ENCODE results near the gene PPP1R12A. TPM values are rescaled to one million over a fixed set of nuclear protein-coding genes. Genes with fewer than 3 reads are reported as not detected.
"Not testable (repeated sequence)": the region's sequence is repeated elsewhere in the genome, so short reads cannot be mapped to it uniquely, and the experiment has no call there.

The PPP1R12A gene
- total RNA-seq, 1 donor from 2014 or later: 86.7 TPM

DNA sequence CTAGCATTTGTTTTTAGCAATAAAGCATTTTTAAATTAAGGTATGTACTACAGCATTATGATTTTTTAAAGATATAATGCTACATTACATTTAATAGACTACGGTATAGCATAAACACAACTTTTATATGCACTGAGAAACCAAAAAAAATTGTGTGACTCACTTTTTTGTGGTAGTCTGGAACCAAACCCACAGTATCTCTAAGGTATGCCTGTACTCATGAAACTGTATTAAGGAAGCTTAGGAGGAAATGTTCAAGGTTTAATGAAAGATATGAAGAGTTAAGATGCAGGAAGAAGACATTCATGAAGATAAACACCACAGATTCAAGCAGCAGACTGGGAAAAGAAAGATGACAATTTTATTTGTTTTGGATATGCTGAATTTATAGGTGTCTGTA, 51.7 kb downstream of the PPP1R12A start:
- no peak overlapping the region for H3K27ac Mint-ChIP-seq
- H3K27me3 ChIP-seq: no peaks in the 10 kb centered on the region
- no peak overlapping the region for H3K4me2 ChIP-seq
- peaks cover 4% of the 10 kb centered on the region for H3F3A ChIP-seq (ENCODE audit: low read depth)
- peaks cover 4% of the 10 kb centered on the region for H4K20me1 ChIP-seq (ENCODE audit: low read depth)
- no peak overlapping the region for H3K4me3 Mint-ChIP-seq
- H3K79me2 ChIP-seq (ENCODE audit: low read depth): peaks cover 98% of the 10 kb centered on the region
- H3K4me3 ChIP-seq: no peak overlapping the region
- no peaks in the 10 kb centered on the region for H3K27me3 Mint-ChIP-seq (ENCODE audit: insufficient read depth, low read depth)
- H3K9me3 ChIP-seq (ENCODE audit: low read depth): no peaks in the 10 kb centered on the region
- no peaks in the 10 kb centered on the region for H3K36me3 ChIP-seq
- no peak overlapping the region for H3K27ac ChIP-seq
- H3K9ac ChIP-seq: no peak overlapping the region
- TF ChIP-seq EZH2 (IDR thresholded peaks at IDR 0.05) (no peak), CTCF (IDR thresholded peaks at IDR 0.05) (no peak), EZH2phosphoT487 (IDR thresholded peaks at IDR 0.05) (no peak)
- H2AFZ ChIP-seq (replicated peaks): no peak overlapping the region
- no peaks in the 10 kb centered on the region for H3K4me1 ChIP-seq
- H3K4me1 Mint-ChIP-seq: no peaks in the 10 kb centered on the region
- DNase-seq (ENCODE audit: low spot score): no peak
- peaks cover 17% of the 10 kb centered on the region for H3K9me3 Mint-ChIP-seq
- peaks cover 37% of the 10 kb centered on the region for H3K36me3 Mint-ChIP-seq

GRCh38 chr12:79881351-79881750, 53.5 kb downstream of the PPP1R12A start:
- H3K4me1 Mint-ChIP-seq: no peaks in the 10 kb centered on the region
- H3K4me3 Mint-ChIP-seq: no peak overlapping the region
- H3K4me1 ChIP-seq: no peaks in the 10 kb centered on the region
- DNase-seq (ENCODE audit: low spot score): no peak
- H3F3A ChIP-seq (ENCODE audit: low read depth): peaks cover 4% of the 10 kb centered on the region
- no peak overlapping the region for H3K9ac ChIP-seq
- H3K4me2 ChIP-seq: no peak overlapping the region
- H3K79me2 ChIP-seq (ENCODE audit: low read depth): peaks cover 91% of the 10 kb centered on the region
- H3K9me3 ChIP-seq (ENCODE audit: low read depth): no peaks in the 10 kb centered on the region
- H3K27ac ChIP-seq: no peak overlapping the region
- TF ChIP-seq CTCF (IDR thresholded peaks at IDR 0.05): no peak
- no peak for TF ChIP-seq EZH2 (IDR thresholded peaks at IDR 0.05)
- TF ChIP-seq EZH2phosphoT487 (IDR thresholded peaks at IDR 0.05): no peak
- no peaks in the 10 kb centered on the region for H3K36me3 ChIP-seq
- H3K9me3 Mint-ChIP-seq: peaks cover 17% of the 10 kb centered on the region
- no peak overlapping the region for H3K27ac Mint-ChIP-seq
- H3K36me3 Mint-ChIP-seq: peaks cover 38% of the 10 kb centered on the region
- no peaks in the 10 kb centered on the region for H3K27me3 ChIP-seq
- no peak overlapping the region for H3K4me3 ChIP-seq
- no peaks in the 10 kb centered on the region for H3K27me3 Mint-ChIP-seq (ENCODE audit: insufficient read depth, low read depth)
- H4K20me1 ChIP-seq (ENCODE audit: low read depth): peaks cover 3% of the 10 kb centered on the region
- no peak overlapping the region for H2AFZ ChIP-seq (replicated peaks)

- H3K27ac Mint-ChIP-seq: not testable (repeated sequence)
Measured at GRCh38 chr12:79878506-79878905, 56.4 kb downstream of the PPP1R12A start.

GRCh38 chr12:79877246-79877645, 57.7 kb downstream of the PPP1R12A start:
- H3K9me3 Mint-ChIP-seq: peaks cover 17% of the 10 kb centered on the region
- Histone ChIP-seq H3F3A (ENCODE audit: low read depth) (peaks cover 18% of the 10 kb centered on the region), H3K9me3 (ENCODE audit: low read depth) (no peaks in the 10 kb centered on the region), H3K36me3 (no peaks in the 10 kb centered on the region), H3K4me1 (peaks cover 14% of the 10 kb centered on the region), H3K9ac (no peak overlapping the region), H4K20me1 (ENCODE audit: low read depth) (peaks cover 31% of the 10 kb centered on the region), H3K27ac (no peak overlapping the region), H3K79me2 (ENCODE audit: low read depth) (peaks cover 88% of the 10 kb centered on the region), H2AFZ (replicated peaks) (no peak overlapping the region), H3K27me3 (no peaks in the 10 kb centered on the region), H3K4me2 (no peak overlapping the region), H3K4me3 (no peak overlapping the region)
- no peak overlapping the region for H3K27ac Mint-ChIP-seq
- no peaks in the 10 kb centered on the region for H3K27me3 Mint-ChIP-seq (ENCODE audit: insufficient read depth, low read depth)
- DNase-seq (ENCODE audit: low spot score): no peak
- no peak for TF ChIP-seq CTCF (IDR thresholded peaks at IDR 0.05)
- no peak for TF ChIP-seq EZH2phosphoT487 (IDR thresholded peaks at IDR 0.05)
- TF ChIP-seq EZH2 (IDR thresholded peaks at IDR 0.05): no peak
- peaks cover 34% of the 10 kb centered on the region for H3K36me3 Mint-ChIP-seq
- peaks cover 5% of the 10 kb centered on the region for H3K4me1 Mint-ChIP-seq
- H3K4me3 Mint-ChIP-seq: no peak overlapping the region

More at GRCh38 chr12:79878506-79878905, 56.4 kb downstream of the PPP1R12A start:
- H2AFZ ChIP-seq (replicated peaks); H3K27me3 Mint-ChIP-seq (ENCODE audit: insufficient read depth, low read depth); H3K27me3 ChIP-seq; H3K4me3 ChIP-seq; H3K4me2 ChIP-seq; H3K27ac ChIP-seq; H3K4me1 Mint-ChIP-seq; H3K4me3 Mint-ChIP-seq; H3K9ac ChIP-seq; H3K36me3 ChIP-seq; H3K9me3 ChIP-seq (ENCODE audit: low read depth); DNase-seq (ENCODE audit: low spot score): not testable (repeated sequence)
- Histone ChIP-seq H3K4me1 (peaks cover 14% of the 10 kb centered on the region), H3F3A (ENCODE audit: low read depth) (peaks cover 18% of the 10 kb centered on the region), H3K79me2 (ENCODE audit: low read depth) (peaks cover 86% of the 10 kb centered on the region), H4K20me1 (ENCODE audit: low read depth) (peaks cover 29% of the 10 kb centered on the region)
- Mint-ChIP-seq H3K36me3 (peaks cover 35% of the 10 kb centered on the region), H3K9me3 (peaks cover 17% of the 10 kb centered on the region)
